HG02798 (cell line): ENCODE results near the gene SLC16A5.
"Not testable (repeated sequence)": the region's sequence is repeated elsewhere in the genome, so short reads cannot be mapped to it uniquely, and the experiment has no call there.

ENCODE experiments used
- ATAC-seq: cut with Tn5 transposase; IDR thresholded peaks from one replicate; pipeline ENCODE4 v1.9.1; 2021; ENCODE audit warnings: mild to moderate bottlenecking; ENCODE audit not compliant: unreplicated experiment, poor library complexity

The SLC16A5 gene

DNA sequence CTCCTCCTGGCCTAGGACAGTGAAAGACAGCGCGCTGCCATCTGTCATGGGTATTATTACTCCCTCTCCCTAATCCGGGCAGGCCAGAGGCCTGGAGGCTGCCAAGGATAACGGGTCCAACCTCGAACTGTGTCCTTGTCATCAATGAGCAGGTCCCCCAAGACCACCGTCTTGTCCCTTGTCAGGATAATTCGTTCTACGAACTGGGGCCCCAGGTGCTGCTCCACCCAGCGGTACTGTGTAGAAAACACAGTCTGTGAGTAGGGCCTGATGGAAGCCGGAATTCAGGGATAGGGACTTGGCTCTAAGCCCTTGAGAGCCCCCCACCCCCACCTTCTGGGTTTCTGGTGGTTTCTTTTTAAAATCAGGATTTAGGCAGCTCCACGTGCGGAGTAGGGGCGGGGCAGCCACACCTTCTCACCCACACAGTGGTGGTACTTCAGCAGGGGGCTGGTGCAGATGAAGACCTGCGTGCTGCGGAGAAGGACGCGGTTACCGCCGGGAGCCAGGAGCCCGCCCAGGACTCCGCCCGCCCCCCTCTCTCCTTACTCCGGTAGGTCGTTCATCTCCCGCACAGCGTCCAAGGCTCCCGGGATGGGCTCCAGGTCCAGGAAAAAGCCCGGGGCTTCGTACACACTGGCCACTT, 43.0 kb downstream of the SLC16A5 start:
- peak; percentile 12 for ATAC-seq

DNA sequence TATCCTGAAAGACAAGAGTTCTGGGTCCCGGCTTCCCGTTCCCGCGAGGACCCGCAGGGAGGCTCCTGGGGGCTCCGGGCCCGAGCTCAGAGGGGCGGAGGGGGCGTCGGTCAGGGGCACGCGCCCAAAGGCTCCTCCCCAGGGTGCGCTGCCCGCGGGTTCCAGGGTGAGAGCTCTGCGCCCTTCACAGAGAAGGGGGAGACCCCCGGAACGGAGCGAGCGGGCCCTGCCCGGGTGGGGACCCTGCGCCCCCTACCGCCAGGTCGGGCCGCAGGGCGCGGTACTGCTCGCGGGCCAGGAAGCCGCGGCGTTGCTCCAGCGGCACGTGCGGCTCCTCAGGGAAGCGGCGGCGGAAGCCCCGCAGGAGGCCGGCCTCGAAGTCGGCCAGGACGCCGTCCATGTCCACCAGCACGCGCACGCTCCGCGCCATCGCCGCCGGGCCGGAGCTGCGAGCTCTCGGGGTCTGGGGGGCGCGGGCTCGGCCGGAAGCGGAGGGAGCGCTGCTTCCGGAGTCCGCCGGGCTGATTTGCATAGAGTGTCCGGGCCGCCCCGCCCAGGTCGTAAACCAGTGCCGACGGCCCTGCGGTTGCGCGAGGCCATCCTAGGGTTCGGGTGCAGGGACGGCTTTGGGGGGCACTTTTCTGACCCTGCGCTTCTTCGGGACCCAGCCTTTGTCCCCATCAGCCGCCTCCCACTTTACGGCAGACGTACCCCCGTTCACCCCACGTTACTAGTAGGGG, 43.7 kb downstream of the SLC16A5 start, which contains the start of gene NT5C:
TSS of gene NT5C (minus strand) at position 465 of the 740 bp plus-strand sequence. CDS start at position 430, 35 bp downstream.
- ATAC-seq: peak; percentile 86

DNA sequence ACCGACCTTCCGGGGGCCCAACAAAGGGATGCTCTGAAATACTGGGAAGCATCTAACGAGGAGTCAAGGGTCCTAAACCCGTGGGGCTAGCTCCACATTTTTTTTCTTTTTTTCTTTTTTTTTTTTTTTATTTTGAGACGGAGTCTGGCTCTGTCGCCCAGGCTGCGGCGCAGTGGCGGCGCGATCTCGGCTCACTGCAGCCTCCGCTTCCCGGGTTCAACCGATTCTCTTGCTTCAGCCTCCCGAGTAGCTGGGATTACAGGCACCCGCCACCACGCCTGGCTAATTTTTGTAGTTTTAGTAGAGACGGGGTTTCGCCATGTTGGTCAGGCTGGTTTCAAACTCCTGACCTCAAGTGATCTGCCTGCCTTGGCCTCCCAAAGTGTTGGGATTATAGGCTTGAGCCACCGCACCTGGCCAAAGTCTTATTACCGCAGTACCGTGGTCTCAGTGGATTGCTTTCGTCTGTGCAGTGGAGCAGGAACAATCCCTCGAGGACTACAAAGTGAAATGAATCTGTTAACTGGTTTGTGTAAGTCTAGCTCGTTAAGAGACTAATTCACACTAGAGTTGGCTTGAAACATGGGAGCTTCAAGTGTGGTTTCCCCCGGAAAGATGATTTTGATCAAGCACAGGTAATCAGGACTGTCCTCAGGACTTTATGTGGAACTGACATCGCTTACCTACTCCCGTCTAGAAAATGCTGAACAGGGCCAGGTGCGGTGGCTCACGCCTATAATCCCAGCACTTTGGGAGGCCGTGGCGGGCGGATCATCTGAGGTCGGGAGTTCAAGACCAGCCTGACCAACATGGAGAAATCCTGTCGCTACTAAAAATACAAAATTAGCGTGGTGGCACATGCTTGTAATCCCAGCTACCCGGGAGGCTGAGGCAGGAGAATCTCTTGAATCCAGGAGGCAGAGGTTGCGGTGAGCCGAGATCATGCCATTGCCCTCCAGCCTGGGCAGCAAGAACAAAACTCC, 44.6 kb downstream of the SLC16A5 start:
- not testable (repeated sequence) for ATAC-seq

DNA sequence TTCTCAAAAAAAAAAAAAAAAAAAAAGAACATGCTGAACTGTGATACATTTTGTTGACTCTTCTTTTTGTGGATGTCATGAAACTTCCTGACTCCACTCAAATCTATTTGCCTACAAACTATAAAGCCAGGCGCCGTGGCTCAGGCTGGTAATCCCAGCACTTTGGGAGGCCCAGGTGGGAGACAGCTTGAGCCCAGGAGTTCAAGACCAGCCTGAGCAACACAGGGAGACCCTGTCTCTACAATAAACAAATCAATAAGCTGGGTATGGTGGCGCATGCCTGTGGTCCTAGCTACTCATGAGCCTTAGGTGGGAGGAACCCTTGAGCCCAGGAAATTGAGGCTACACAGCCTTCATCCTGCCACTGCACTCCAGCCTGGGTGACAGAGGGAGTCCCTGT, 45.2 kb downstream of the SLC16A5 start:
- ATAC-seq: no peak

DNA sequence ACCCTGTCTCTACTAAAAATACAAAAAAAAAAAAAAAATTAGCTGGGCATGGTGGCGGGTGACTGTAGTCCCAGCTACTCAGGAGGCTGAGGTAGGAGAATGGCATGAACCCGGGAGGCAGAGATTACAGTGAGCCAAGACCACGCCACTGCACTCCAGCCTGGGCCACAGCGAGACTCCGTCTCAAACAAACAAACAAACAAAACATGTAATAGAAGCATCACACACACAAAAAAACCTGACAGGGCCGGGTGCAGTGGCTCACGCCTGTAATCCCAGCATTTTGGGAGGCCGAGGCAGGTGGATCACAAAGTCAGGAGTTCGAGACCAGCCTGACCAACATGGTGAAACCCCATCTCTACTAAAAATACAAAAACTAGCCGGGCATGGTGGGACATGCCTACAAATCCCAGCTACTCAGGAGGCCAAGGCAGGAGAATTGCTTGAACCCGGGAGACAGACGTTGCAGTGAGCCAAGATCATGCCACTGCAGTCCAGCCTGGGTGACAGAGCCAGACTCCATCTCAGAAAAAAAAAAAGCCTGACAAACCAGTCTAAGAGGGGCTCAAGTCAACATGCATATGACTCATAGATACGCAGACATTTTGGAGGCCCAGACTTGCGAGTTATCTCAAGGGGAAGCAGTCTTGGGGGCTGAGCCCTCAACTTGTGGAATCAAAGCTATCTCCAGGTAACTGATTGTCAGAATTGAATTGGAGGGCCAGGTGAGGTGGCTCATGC, 46.0 kb downstream of the SLC16A5 start:
- not testable (repeated sequence) for ATAC-seq

DNA sequence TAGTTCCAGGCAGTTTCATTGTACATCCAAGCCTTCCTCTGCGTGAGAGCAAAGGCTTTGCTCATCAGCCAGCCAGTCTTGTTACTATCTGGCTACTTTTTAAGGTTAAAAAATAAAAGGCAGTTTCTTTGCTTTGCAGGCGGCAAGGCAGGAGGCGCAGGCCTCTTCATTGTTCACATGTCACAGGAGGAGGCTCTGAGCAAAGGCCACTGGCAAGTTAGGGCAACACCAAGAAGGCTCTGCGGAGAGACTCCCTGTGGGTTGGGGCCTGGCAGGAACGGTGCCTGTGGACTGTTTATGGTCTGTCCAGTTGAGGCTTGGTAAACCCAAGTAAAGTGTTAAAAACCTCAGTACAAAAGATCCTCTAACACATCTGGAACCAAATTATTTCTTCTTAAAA, 47.7 kb downstream of the SLC16A5 start:
- no peak for ATAC-seq

DNA sequence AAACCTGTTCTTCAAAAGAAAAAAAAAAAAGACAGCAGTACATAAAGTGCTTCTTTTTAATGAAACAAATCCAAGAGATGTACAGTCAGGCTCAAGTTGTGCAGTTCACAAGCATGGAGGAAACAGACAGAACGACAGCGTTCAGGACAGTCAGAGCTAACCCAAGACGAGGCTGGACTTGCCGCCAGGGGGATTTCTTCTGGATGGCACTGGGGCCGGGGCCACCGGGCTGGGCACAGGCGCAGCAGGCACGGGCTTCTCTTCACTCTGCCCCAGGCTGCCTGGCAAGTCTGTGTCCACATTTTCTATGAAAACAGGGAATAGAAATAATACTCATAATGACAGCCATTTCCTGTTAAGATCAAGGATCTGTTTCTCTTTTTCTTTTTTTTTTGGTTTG, 48.2 kb downstream of the SLC16A5 start:
- no peak for ATAC-seq

DNA sequence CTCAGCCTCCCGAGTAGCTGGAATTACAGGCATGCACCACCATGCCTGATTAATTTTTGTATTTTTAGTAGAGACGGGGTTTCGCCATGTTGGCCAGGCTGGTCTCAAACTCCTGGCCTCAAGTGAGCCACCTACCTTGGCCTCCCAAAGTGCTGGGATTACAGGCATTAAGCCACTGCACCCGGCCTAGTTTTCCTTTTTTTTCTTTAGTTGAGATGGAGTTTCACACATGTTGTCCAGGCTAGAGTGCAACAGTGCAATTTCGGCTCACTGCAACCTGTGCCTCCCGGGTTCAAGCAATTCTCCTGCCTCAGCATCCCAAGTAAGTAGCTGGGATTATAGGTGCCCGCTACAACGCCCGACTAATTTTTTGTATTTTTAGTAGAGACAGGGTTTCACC, 50.0 kb downstream of the SLC16A5 start:
- not testable (repeated sequence) for ATAC-seq

DNA sequence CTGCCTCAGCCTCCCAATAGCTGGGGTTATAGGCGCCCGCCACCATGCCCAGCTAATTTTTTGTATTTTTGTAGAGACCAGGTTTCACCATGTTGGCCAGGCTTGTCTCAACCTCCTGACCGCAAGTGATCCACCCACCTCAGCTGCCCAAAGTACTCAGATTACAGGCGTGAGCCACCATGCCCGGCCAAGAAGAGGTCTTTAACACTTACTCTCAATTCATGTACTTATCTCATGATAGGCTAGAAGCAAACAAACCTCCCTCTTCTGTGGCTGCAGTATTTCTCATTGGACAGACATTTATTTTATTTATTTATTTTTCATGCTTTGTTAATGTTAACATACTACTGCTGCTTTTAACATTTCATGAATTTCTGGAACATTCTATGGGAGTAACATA, 50.8 kb downstream of the SLC16A5 start:
- ATAC-seq: no peak

DNA sequence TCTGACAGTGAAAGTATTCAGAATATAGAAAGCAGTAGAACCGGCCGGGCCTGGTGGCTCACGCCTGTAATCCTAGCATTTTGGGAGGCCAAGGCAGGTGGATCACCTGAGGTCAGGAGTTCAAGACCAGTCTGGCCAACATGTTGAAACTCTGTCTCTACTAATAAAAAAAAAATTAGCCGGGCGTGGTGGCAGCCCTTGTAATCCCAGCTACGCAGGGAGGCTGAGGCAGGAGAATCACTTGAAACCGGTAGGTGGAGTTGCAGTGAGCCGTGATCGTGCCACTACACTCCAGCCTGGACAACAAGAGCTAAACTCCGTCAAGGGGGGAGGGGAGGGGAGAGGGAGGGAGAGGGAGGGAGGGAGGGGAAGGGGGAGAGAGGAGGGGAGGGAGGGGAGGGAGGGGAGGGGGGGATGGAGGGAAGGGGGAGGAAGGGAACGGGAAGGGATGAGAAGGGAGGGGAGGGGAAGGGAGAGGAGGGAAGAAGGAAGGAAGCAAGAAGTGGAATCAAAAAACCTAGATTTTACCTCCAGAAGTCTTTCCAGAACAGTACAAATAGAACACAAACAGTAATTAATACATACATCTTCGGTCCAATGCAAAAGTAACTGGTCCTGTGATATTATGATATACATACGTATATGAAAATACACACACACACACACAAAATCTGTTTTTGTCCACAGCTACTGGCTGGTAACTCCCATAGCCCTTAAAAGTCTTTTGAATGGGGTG, 54.6 kb downstream of the SLC16A5 start:
- no peak for ATAC-seq

DNA sequence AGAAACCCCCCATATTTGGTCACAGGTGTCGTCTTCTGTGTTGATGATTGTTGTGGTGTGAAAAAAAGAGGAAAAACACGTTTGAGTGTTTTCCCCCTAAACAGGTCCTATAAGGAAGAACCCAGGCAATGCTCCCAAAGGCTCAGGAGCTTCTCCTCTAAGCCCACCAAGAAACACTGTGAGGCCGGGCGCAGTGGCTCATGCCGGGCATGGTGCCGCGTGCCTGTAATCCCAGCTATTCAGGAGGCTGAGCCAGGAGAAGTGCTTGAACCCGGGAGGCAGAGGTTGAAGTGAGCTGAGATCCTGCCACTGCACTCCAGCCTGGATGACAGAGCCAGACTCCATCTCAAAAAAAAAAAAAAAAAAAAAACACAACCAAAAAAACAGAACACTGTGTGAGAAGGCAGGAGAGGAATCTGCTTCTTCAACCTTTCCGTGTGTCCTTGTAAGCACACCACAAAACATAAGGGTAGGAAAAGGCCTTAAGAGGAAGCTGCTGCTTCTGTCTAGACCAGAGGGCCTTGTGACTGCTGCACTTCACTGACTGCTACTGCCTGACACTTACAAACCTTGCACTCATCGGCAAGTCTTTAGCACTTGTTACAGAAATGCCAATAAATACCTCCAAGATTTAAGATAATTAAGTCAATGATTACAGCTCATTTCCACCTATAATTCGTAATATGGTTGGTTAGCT, 57.2 kb downstream of the SLC16A5 start:
- ATAC-seq: no peak

DNA sequence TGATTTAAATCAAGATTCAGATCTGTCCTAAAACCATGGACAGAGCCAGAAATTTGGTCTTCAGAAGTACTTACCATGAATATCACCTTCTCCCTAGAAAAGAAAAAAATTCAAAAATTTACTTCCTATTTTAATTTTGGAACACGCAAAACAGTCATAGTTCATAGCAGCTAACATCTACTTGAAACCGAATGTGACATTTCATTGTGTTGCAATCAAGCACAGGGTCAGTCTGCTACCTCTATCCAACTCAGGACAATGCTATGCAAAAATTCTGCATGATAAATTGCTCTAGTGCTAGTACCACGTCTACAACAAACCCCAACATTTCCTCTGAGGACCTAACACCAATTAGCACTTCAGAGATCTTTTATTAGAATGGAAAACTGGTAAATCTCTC, 58.8 kb downstream of the SLC16A5 start:
- no peak for ATAC-seq

DNA sequence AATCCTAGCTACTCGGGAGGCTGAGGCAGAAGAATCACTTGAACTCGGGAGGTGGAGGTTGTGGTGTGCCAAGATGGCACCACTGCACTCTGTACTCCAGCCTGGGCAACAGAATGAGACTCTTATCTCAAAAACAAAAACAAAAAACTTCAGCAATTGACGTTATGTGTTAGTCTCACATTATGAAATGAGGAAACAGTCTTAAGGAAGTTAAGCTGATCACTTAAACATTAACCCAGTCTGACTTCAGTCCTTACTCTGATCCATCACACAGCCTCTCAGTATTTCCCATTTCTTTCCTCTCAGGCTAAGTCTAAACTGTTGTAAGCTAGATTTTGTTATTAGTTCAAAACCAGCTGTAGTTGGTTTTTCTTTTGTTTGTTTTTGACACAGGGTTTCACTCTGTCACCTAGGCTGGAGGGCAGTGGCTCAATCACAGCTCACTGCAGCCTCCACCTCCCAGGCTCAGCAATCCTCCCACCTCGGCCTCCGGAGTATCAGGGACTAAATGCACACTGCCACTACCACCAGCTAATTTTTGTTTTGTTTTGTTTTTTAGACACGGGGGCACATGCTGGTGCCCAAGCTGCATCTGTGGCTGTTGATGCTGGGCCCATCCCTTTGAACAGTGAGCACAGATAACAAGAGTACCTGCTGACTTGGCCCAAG, 60.3 kb downstream of the SLC16A5 start:
- ATAC-seq: no peak

DNA sequence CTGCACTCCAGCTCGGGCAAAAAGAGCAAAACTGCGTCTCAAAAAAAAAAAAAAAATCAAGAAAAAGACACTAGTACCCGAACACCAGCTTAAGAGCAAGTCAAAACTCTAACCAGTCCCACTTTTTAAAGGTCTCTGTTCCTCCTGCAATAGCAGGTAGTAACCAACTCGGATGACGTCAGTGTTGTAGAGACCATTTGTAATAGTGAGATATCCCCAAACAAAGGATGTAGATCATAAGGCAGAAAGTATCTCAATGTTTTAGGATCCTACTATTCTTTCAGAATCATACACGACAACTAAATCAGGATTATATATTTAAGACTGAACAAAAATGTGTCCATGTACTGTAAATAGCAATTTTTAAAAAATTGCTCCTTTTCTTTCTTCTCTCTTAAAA, 64.2 kb downstream of the SLC16A5 start:
- ATAC-seq: no peak

DNA sequence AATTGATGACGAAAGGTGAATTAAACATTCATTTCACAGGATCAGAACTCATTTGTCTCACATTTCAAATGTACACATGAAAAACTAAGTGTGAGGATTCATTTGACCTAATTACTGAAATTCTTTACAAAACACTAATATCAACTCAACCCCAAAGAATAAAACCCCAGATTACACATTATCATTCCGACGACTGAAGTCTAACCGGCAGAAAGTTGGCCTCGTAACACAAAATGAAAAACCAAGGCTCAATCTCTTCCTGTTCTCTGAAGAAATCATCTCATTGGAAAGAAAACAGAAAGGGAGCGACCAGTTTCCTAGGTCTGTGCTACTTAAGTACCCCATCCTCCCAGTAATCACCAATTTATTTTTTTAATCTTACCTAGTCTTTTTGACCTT, 64.8 kb downstream of the SLC16A5 start:
- ATAC-seq: no peak

DNA sequence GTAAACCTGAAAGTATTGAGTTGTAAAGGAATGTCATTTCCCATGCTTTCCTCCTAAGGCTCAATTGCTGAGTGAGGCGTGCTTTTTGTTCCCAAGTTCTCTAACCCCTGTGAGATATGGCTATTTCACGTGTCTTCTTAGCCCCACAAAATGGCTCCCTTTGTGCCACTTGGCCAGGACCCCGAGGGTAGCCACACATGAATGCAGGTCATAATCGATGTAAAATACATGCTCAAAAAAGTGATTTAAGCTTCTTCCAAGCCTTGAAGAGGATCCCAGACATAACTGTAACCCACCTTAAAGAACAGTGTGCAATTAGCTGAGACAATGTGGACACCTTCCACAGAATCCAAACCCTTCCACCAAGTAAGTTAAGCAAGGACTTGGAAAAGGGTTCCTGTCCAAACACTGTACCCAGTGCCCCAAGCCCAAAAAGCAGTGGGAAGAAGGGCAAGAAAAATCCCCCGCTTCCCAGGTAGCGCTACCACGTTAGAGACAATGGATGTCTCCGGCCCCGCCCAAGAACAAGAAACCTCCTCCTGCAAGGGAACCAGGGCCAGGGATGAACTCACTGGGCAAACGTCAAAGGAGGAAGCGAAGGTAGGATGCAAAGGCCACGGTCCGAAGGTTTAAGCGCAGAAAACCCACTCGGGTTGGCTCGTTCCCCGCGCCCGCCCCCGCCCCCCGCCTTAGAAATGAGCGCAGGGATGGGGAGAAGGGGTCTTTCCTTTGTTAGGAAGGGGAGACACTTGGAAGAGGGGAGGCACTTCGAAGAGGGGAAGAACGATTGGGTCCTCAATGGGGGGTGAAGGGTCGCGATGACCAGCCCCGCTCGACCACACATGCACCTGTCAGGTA, 65.4 kb downstream of the SLC16A5 start:
- no peak for ATAC-seq

DNA sequence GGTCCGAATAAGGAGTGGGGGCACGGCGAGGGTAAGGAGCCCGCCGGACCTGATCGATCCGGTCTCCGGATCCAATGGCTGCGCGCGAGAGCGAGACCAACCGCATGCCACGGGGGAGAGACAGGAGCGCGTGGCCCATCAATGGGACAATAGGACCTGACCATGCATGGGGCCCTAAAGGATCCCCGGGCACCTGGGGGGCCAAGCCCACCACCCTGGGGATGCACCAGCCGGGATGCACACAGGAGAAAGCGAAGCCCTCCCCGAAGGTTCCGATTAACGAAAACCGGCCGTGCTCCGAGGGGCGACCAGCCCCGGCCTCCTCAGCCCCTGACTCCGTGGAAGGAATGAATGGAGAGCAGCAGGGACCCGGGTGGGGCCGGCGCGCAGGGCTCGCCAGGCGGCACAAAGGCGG, 66.0 kb downstream of the SLC16A5 start:
- peak; percentile 10 for ATAC-seq
